ENCODE results near the gene MED8. TPM values are rescaled to one million over a fixed set of nuclear protein-coding genes. Genes with fewer than 3 reads are reported as not detected.

MED8 gene, protein sequence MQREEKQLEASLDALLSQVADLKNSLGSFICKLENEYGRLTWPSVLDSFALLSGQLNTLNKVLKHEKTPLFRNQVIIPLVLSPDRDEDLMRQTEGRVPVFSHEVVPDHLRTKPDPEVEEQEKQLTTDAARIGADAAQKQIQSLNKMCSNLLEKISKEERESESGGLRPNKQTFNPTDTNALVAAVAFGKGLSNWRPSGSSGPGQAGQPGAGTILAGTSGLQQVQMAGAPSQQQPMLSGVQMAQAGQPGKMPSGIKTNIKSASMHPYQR
- total RNA-seq (2012; rRNA removed) (114 and 120 TPM in 2 replicates), polyA plus RNA-seq (2012; rRNA removed) (53.7 and 61.1 TPM in 2 replicates), Bru-seq, nascent RNA (percentile 92 among the genes with signal in this experiment), BruChase-seq, experiment 1, labeled RNA remaining after a 6-hour chase (percentile 85 among the genes with signal in this experiment), BruChase-seq, experiment 2, labeled RNA remaining after a 2-hour chase (percentile 91 among the genes with signal in this experiment)
- 35.0 and 38.5 TPM in 2 replicates for polyA plus RNA-seq (2012; cell fraction: cytosol; rRNA removed)
- polyA plus RNA-seq (2012; cell fraction: nucleus; rRNA removed; ENCODE audit: low replicate concordance), result 37.4 and 89.5 TPM in 2 replicates
- long read RNA-seq, transcript MED8-201 (8 exons, 1,483 nt), result minor isoform, 13 of 122 reads
- long read RNA-seq, transcript MED8-203 (7 exons, 1,924 nt), result major isoform, 75 of 122 reads
- long read RNA-seq, partial matches to known transcripts, result 12 of 122 reads
- long read RNA-seq, other reads (novel, unspliced or antisense), result 22 of 122 reads

DNA sequence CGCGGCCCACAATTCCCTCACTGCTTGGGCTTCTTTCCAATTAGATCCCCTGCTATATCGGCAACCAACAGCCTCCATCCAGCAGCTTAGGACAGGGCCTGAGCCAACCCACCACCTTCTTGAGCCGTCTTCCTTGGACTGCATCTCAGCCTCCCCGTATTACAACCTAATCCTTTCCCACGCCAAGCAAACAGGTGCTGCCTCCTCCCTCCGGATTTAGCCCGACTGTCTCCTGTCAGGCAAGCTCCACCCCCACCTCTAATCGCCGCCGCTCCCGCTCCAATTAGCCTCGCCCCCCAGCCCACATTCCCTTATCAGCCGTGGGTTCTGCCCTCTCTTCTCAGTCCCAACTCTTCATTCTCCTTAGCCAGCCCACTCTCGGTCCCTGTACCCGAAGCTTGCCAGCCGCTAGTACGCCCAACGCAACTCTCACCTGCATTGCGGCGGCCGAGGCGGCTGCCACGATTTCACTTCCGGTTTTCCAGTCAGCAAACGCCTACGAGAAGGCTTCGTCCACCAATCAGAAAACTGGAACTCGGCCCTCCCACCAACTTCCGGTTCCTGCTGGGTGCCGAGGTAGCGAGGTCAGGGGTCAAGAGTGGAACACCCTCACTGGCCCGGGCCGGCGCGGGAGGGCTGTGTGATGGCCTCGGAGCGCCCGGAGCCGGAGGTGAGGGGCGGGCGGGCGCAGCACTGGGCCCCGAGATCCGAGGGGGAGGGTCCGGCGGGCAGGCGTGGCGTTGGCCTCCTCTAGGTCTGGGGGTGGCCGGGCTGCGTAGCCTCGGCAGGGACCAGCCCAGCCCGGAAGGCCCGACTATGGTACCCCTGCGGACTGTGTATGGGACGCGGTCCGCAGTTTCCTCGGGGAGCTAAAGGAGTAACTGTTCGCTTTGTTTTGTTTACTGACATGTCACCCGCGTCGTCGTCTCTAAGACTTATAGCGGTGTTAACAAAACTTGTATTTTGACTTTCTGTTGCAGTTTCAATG lies at the start of gene MED8, which contains the start of gene SZT2:
TSS of gene MED8 (minus strand) at position 475 of the 988 bp plus-strand sequence. CDS start at position 439, 36 bp downstream.
TSS of gene SZT2 (plus strand) at position 574 of the 988 bp plus-strand sequence. CDS start at position 644, 70 bp downstream.
- Histone ChIP-seq H4K8ac (ENCODE audit: low read depth in 2 of 2, low read length in 2 of 2) (peak within 1 kb of the TSS; percentile 98 to 100), H2BK20ac (ENCODE audit: low read depth, low read length) (no peak within 1 kb of the TSS), H2BK15ac (ENCODE audit: low read depth, low read length) (peak within 1 kb of the TSS; percentile 39; the same call in 2 of the 3 replicates), H3K14ac (replicated peaks; ENCODE audit: low read depth, low read length) (peak within 1 kb of the TSS; percentile 98), H2BK5ac (ENCODE audit: low read depth, low read length, poor library complexity, severe bottlenecking) (peak within 1 kb of the TSS; percentile 93), H4K20me1 (ENCODE audit: insufficient read depth, low read length) (peaks cover 20% of the 10 kb centered on the region; the same call in 1 of the 2 replicates), H3K4ac (ENCODE audit: low read depth, low read length) (peak within 1 kb of the TSS; percentile 99), H3K23ac (ENCODE audit: low read depth, low read length) (peak within 1 kb of the TSS; percentile 94), H4K5ac (ENCODE audit: low read depth, low read length) (peak within 1 kb of the TSS; percentile 96), H3K9ac (ENCODE audit: low read depth, low read length) (peak within 1 kb of the TSS; percentile 97), H3K36me3 (ENCODE audit: control insufficient read depth, insufficient read depth, low read length) (peaks cover 24% of the 10 kb centered on the region), H2BK120ac (ENCODE audit: low read depth, low read length) (peak within 1 kb of the TSS; percentile 80), H3K4me1 (ENCODE audit: control insufficient read depth, insufficient read depth, low read length) (peaks cover 8% of the 10 kb centered on the region), H3K56ac (ENCODE audit: extremely low read depth, insufficient read depth, low read length) (peak within 1 kb of the TSS; percentile 91), H3K4me2 (ENCODE audit: low read depth, low read length) (peak within 1 kb of the TSS; percentile 86), H2AK9ac (replicated peaks; ENCODE audit: low read depth, low read length, poor library complexity) (peak within 1 kb of the TSS; percentile 97), H3K18ac (ENCODE audit: low read depth, low read length) (peak within 1 kb of the TSS; percentile 93), H3K27ac (ENCODE audit: insufficient read depth, low read length) (peak within 1 kb of the TSS; percentile 97), H3K9me1 (ENCODE audit: insufficient read depth, low read length) (peaks cover 10% of the 10 kb centered on the region), H3K79me1 (ENCODE audit: low read depth in 1 of 2, low read length in 2 of 2) (peaks cover 40 to 80% of the 10 kb centered on the region in 2 experiments), H2AK5ac (ENCODE audit: low read depth, low read length) (peak within 1 kb of the TSS; percentile 98), H3K27me3 (ENCODE audit: control insufficient read depth, insufficient read depth, low read length) (no peaks in the 10 kb centered on the region), H4K91ac (ENCODE audit: insufficient read depth, low read depth, low read length) (peak within 1 kb of the TSS; percentile 99), H3K9me3 (ENCODE audit: control insufficient read depth, insufficient read depth, low read length) (no peaks in the 10 kb centered on the region), H2AFZ (replicated peaks; ENCODE audit: low read length, poor library complexity) (peak within 1 kb of the TSS; percentile 99), H3K4me3 (ENCODE audit: insufficient read depth, low read depth, low read length) (peak within 1 kb of the TSS; percentile 92)
- ATAC-seq (ENCODE audit: low read depth) (peak; percentile 96), DNase-seq (peak; percentile 92)
- WGBS, 2 experiments (ENCODE audit: extremely low coverage in 2 of 2, insufficient read length in 1 of 2), result 0% methylated on average over 45 of the region's 65 CpGs; no CpG with 5 or more reads in 1 of the 2 experiments
- no TSS peak for BruUV-seq (replicated peaks)
- dilution Hi-C loops (cut with HindIII; ENCODE audit: low sequenced_read_pairs, unreplicated experiment) (no loop called here), in situ Hi-C loops (cut with MboI; ENCODE audit: low sequenced_read_pairs) (no loop called here), intact Hi-C loops (cut with micrococcal nuclease) (loop anchor here (1.0 kb wide), 1 partner anchor 21 kb away; the partner anchor contains the start of gene ELOVL1)
- CTCF ChIA-PET, result interaction anchor here (0.8 to 1.1 kb wide), 2 partner anchors 12 to 31 kb away, joined by 3 to 4 read pairs; no protein-coding TSS in a partner anchor
- TF ChIP-seq MXI1 (IDR thresholded peaks at IDR 0.05; ENCODE audit: borderline replicate concordance, low read depth, low read length) (peak; percentile 31), POLR2A (IDR thresholded peaks at IDR 0.05; ENCODE audit: low read depth, low read length) (peak; percentile 88), BHLHE40 (IDR thresholded peaks at IDR 0.05; ENCODE audit: low read depth, low read length) (0 out of 2 replicates have a peak, but pooled peaks have one; percentile 2), CEBPB (IDR thresholded peaks at IDR 0.05; ENCODE audit: low read depth, low read length) (peak; percentile 26; the same call in 1 of the 2 replicates), NFE2L2 (IDR thresholded peaks at IDR 0.05; ENCODE audit: low read depth, low read length) (peak; percentile 18; the same call in 1 of the 2 replicates), MAFK (IDR thresholded peaks at IDR 0.05; ENCODE audit: low read depth, low read length) (peak; percentile 75), RCOR1 (IDR thresholded peaks at IDR 0.05; ENCODE audit: insufficient replicate concordance, low read length) (peak; percentile 9), SMC3 (IDR thresholded peaks at IDR 0.05; ENCODE audit: low read depth, low read length) (no peak), CHD1 (IDR thresholded peaks at IDR 0.05; ENCODE audit: low read depth, low read length) (no peak)
- POLR2A ChIA-PET (ENCODE audit: unreplicated experiment), result no interaction called here

Measured in IMR-90 (cell line).